Measurements from ENCODE around the gene FRAS1. TPM values are rescaled to one million over a fixed set of nuclear protein-coding genes. Genes with fewer than 3 reads are reported as not detected.

The FRAS1 gene
- total and polyA plus RNA-seq, 2 donors (not counting 1 experiment from before 2014, with no cell fraction given), result 0.03 to 0.12 TPM

- H2AFZ ChIP-seq (ENCODE audit: insufficient read depth, low read depth, low read length, poor library complexity, severe bottlenecking), result no peak overlapping the region
- no peaks in the 10 kb centered on the region for H3K9me3 ChIP-seq (ENCODE audit: control extremely low read depth in 1 of 3, control insufficient read depth in 2 of 3, insufficient read depth in 1 of 3, low read length in 2 of 3)
- H3K27ac ChIP-seq (ENCODE audit: low read length in 2 of 2), result no peak overlapping the region
- POLR2A ChIA-PET, result no interaction called here
- CTCF ChIA-PET, result no interaction called here
- H3K9ac ChIP-seq (ENCODE audit: low read length), result no peak overlapping the region
- ATAC-seq (ENCODE audit: low read depth) (no peak), DNase-seq (no peak)
- intact Hi-C loops (cut with micrococcal nuclease), result no loop called here
- TF ChIP-seq CTCF (IDR thresholded peaks at IDR 0.05), result no peak
- no peak for TF ChIP-seq EZH2 (IDR thresholded peaks at IDR 0.05; ENCODE audit: borderline replicate concordance, insufficient read depth, low read depth, low read length, poor library complexity, severe bottlenecking)
- H3K79me2 ChIP-seq (ENCODE audit: control insufficient read depth, insufficient read depth, low read length), result no peaks in the 10 kb centered on the region
- WGBS (ENCODE audit: insufficient coverage), result 97% methylated on average over 4 of the region's 5 CpGs
- no peaks in the 10 kb centered on the region for H3K36me3 ChIP-seq (replicated peaks in 1 of 2; ENCODE audit: control extremely low read depth in 1 of 2, control insufficient read depth in 1 of 2, extremely low read depth in 1 of 2, insufficient read depth in 2 of 2, low read length in 1 of 2)
- H3K27me3 Mint-ChIP-seq, result peaks cover 35% of the 10 kb centered on the region
- H3K4me2 ChIP-seq (replicated peaks; ENCODE audit: low read depth, low read length, poor library complexity, severe bottlenecking), result no peak overlapping the region
- no peak overlapping the region for H3K27ac Mint-ChIP-seq
- H3K4me3 ChIP-seq (ENCODE audit: control extremely low read depth in 1 of 5, extremely low read depth in 1 of 5, insufficient read depth in 1 of 5, low read depth in 2 of 5, low read length in 4 of 5), result no peak overlapping the region
- no peaks in the 10 kb centered on the region for H3K27me3 ChIP-seq (replicated peaks in 1 of 4; ENCODE audit: control extremely low read depth in 1 of 4, control insufficient read depth in 3 of 4, insufficient read depth in 4 of 4, low read length in 3 of 4)
- no peaks in the 10 kb centered on the region for H4K20me1 ChIP-seq (ENCODE audit: control insufficient read depth, insufficient read depth, low read length, poor library complexity, severe bottlenecking)
- no peak overlapping the region for H3K4me3 Mint-ChIP-seq
- H3K4me1 Mint-ChIP-seq, result no peaks in the 10 kb centered on the region
- H3K9me3 Mint-ChIP-seq (ENCODE audit: insufficient read depth), result no peaks in the 10 kb centered on the region
- no peaks in the 10 kb centered on the region for H3K4me1 ChIP-seq (ENCODE audit: control insufficient read depth in 2 of 2, insufficient read depth in 2 of 2, low read length in 2 of 2)
Measured at GRCh38 chr4:78031417-78031950, 25.6 kb upstream of the FRAS1 start.

GRCh38 chr4:78032446-78032845, 24.7 kb upstream of the FRAS1 start:
- Histone ChIP-seq H3K9ac (ENCODE audit: low read length) (no peak overlapping the region), H3K27me3 (replicated peaks in 1 of 4; ENCODE audit: control extremely low read depth in 1 of 4, control insufficient read depth in 3 of 4, insufficient read depth in 4 of 4, low read length in 3 of 4) (no peaks in the 10 kb centered on the region), H2AFZ (ENCODE audit: insufficient read depth, low read depth, low read length, poor library complexity, severe bottlenecking) (no peak overlapping the region), H3K4me1 (ENCODE audit: control insufficient read depth in 2 of 2, insufficient read depth in 2 of 2, low read length in 2 of 2) (no peaks in the 10 kb centered on the region), H3K79me2 (ENCODE audit: control insufficient read depth, insufficient read depth, low read length) (no peaks in the 10 kb centered on the region), H3K9me3 (ENCODE audit: control extremely low read depth in 1 of 3, control insufficient read depth in 2 of 3, insufficient read depth in 1 of 3, low read length in 2 of 3) (no peaks in the 10 kb centered on the region), H3K36me3 (replicated peaks in 1 of 2; ENCODE audit: control extremely low read depth in 1 of 2, control insufficient read depth in 1 of 2, extremely low read depth in 1 of 2, insufficient read depth in 2 of 2, low read length in 1 of 2) (no peaks in the 10 kb centered on the region), H3K4me3 (ENCODE audit: control extremely low read depth in 1 of 5, extremely low read depth in 1 of 5, insufficient read depth in 1 of 5, low read depth in 2 of 5, low read length in 4 of 5) (no peak overlapping the region), H4K20me1 (ENCODE audit: control insufficient read depth, insufficient read depth, low read length, poor library complexity, severe bottlenecking) (no peaks in the 10 kb centered on the region), H3K4me2 (replicated peaks; ENCODE audit: low read depth, low read length, poor library complexity, severe bottlenecking) (no peak overlapping the region), H3K27ac (ENCODE audit: low read length in 2 of 2) (no peak overlapping the region)
- no peak overlapping the region for H3K4me3 Mint-ChIP-seq
- ATAC-seq (ENCODE audit: low read depth) (no peak), DNase-seq (no peak)
- TF ChIP-seq EZH2 (IDR thresholded peaks at IDR 0.05; ENCODE audit: borderline replicate concordance, insufficient read depth, low read depth, low read length, poor library complexity, severe bottlenecking) (no peak), CTCF (IDR thresholded peaks at IDR 0.05) (no peak)
- no peak overlapping the region for H3K27ac Mint-ChIP-seq
- POLR2A ChIA-PET, result no interaction called here
- peaks cover 32% of the 10 kb centered on the region for H3K27me3 Mint-ChIP-seq
- intact Hi-C loops (cut with micrococcal nuclease), result no loop called here
- CTCF ChIA-PET, result interaction anchor here (0.6 kb wide), 1 partner anchor 1883 kb away, joined by 3 read pairs; no protein-coding TSS in a partner anchor
- H3K9me3 Mint-ChIP-seq (ENCODE audit: insufficient read depth), result no peaks in the 10 kb centered on the region
- no peaks in the 10 kb centered on the region for H3K4me1 Mint-ChIP-seq
